ENCODE measurements around the gene HOXA6.

The HOXA6 gene

DNA sequence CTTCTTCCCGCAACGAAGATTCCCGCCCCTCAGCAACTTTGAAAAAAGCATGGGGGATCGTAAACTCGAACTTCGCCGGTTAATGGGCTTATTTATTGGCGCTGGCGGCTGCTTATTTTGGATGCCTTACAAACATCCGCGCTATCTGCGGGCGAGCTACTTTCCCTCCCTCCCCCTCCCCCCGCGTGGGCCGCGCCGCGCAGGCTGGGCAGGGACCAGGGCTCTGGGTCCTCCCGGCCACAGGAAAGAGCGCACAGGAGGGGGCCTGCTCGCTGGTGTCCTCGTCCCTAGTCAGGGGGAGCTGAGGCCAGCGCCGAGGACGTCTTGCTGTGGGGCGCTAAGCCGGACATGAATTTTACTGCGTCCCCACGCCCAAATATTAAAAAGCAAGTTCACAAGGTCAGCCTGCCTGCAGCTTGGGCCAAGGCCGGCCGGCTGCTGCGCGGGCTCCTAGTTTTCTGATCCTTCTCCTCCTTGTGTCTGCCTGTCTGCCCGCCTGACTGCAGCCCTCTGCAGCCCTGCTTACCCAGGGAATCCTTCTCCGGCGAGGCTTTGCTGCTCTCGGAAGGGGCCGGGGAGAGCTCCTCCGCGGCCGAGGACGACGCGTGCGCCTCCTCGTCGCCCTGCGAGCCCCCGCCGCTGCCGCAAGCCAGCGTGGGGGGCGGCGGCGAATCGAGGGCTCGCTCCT is 25.4 kb upstream of the HOXA6 start:
- no peak for DNase-seq (ENCODE audit: low read depth)

DNA sequence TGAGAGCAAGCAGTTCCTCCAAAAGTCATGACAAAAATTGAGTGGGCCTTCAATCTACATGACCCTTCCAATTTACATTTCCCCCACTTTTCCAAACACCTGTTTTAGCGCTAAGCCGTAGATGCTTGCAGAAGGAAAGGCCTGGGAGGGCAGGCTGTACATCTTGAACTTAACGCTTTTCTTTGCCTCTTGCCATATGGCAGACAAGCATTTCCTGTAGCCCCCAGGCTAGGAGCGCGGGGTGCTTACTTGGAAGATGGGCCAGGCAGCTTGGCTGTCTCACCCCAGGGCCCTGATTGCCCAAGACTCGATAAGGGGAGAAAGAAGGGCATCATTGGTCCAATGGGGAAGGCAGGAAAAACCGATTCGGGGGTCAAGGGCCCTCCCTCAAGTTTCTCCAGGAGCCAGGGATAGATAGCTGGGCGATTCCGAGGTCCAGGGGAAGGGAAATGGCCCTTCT is 24.8 kb upstream of the HOXA6 start:
- no peak for DNase-seq (ENCODE audit: low read depth)

DNA sequence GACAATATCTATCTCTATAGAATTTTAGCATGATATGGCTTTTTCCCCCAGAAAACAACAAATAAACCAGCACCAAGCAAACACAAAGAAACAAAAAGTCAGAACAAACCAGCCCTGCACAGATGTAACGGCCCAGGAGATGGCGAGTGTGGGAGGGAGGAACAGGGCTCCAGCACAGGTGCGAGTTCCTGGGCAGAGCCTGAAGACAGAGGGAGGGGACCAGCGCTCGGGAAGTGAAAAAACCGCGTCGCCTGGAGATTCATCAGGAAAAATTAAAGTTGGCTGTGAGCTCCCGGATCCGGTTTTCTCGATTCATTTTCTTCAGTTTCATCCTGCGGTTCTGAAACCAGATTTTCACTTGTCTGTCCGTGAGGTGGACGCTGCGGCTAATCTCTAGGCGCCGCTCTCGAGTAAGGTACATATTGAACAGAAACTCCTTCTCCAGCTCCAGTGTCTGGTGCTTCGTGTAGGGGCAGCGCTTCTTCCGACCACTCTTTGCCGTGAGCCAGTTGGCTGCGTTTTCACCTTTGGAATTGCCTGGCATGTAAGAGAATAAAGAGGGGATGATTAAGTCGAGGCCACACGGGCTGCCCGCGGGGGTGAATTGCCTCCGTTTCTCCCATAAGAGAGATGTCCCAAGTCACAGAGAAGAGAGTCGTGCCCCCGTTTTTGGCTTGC is 24.2 kb upstream of the HOXA6 start:
- DNase-seq (ENCODE audit: low read depth): no peak

DNA sequence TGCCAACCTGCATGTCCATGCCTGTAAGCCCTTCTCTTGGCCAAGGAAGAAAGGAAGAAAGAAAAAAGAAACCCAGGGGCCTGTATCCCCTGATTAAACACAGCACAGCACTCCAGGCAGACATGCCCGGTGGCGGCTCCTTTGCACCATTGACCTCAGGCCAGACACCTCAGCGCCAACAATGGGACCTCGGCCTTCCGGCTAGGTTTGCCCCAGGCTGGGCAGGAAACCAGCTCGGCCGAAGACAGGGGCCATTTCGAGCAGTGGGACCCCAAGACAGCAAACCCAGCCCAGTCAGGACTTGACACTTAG is 23.7 kb upstream of the HOXA6 start:
- no peak for DNase-seq (ENCODE audit: low read depth)

DNA sequence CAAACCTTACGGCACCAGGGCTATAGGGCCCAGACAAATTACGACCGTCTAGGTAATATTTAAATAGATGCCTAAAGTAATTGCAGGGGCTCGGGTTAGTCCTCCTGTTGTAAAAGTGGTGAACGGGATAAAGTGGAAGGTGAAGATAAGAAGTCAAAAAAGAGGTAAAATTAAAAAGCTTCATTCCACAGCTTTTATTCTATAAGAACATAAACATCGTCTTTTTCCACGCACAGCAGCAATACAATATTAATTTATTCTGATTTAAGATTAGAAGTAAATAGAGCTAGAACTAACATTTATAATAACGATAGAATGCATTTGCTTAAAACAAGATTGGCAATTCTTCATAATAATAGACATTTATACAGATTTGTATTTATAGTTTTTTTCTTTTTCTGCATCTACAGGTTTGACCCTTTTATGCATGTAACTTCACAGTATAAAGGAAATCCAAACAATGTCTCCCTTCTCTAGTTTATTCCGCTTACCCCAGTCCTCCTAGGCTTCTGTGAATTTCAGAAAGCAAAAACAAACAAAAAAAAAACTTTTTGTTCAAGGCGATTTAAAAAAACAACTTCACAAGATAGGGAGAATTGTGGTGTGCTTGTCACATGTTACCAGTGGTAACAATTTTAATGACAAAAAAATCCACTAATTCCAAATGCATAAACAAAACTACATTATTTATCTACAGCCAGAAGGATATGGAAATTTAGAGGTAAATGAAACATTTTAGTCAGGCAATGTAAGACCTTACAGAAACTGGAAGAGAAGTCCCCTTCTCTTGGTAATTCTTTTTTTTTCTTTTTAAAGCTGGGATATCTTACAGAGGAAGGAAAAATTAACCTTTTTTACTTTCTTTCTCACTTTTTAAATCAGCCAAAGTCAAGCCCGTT is 23.1 kb upstream of the HOXA6 start:
- DNase-seq (ENCODE audit: low read depth): no peak

DNA sequence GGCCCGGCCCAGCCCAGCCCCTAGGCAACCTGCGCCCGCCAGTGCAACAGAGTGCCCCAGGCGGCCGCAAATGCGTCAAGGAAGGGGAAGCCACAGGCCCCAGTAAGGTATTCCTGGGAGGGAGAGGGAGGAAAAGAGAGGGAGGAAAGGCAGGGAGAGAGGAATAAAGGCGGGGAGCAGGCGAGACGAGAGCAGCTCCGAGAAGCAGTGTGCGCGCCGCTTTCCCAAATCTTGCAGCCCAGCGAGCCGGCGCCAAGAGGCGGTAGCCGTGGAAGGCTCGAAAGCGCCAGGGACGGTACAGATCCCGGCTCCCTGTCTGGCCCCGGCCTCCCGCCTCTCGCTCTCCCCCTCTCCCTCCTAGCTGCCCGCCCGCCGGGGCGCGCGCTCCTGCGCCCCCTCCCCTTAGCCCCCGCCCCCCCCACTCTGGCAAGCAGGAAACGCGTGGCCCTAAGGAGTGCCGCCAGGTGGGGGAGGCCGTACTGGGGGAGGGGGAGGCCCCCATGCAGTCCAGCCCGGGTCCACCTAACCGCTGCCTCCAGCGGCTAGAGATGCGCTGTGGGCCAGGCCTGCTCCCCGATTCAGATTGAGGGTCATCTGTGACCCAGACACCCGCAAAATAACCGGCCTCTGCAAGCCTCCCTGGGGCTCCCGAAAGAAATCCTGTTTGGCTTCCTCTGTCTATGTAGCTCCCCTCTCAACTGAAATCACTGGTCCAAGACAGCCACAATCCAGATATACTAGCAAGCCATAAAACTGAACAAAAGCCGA is 22.3 kb upstream of the HOXA6 start:
- no peak for DNase-seq (ENCODE audit: low read depth)

DNA sequence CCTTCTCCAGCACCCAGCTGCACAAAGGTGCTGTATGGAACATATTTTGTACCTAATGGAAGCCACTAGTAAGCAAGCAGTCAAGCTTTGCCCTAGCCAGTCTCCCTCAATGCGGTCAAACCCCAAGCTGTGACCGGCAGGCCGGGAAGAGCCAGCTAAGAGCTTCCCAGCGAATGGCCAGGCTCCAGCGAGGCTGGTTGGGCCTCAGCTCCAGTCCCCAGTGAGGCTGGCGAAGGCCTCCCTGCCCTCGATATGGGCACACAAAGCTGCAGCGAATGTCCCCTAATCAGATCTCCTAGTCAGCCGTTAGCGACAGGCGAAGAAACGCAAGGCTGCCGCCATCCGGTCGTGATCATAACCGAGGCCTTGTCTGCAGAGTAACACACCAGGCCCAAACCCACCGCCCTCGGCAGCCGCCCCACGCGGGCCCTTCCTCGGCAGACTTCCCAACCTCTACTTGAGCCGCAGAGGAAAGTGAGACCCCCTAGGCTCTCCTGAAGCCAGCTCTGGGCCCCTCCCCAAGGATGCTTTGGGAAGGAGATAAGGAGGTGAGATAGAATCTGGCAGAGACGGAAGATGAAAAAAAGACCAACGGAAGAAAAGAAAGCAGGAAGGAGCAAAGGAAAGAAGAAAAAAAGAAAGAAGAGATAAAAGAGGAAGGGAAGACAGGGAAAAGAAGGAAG is 20.8 kb upstream of the HOXA6 start:
- DNase-seq (ENCODE audit: low read depth): no peak

DNA sequence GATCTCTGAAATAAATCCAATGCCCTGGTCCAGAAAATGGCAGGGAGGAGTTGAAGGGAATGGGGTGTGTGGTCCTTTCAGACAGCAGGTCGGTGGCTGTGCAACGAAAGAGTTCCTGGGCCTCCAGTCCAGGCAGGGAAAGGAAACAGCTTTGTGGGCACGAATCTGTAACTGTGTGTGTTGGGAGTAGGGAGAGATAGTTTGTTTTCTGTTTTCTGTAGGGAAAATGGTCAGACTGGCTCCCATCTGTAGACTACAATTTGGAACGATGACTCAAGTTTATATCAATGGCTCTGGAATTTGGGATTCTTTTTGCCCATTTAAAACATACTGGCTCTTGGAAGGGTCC is 20.3 kb upstream of the HOXA6 start:
- no peak for DNase-seq (ENCODE audit: low read depth)

DNA sequence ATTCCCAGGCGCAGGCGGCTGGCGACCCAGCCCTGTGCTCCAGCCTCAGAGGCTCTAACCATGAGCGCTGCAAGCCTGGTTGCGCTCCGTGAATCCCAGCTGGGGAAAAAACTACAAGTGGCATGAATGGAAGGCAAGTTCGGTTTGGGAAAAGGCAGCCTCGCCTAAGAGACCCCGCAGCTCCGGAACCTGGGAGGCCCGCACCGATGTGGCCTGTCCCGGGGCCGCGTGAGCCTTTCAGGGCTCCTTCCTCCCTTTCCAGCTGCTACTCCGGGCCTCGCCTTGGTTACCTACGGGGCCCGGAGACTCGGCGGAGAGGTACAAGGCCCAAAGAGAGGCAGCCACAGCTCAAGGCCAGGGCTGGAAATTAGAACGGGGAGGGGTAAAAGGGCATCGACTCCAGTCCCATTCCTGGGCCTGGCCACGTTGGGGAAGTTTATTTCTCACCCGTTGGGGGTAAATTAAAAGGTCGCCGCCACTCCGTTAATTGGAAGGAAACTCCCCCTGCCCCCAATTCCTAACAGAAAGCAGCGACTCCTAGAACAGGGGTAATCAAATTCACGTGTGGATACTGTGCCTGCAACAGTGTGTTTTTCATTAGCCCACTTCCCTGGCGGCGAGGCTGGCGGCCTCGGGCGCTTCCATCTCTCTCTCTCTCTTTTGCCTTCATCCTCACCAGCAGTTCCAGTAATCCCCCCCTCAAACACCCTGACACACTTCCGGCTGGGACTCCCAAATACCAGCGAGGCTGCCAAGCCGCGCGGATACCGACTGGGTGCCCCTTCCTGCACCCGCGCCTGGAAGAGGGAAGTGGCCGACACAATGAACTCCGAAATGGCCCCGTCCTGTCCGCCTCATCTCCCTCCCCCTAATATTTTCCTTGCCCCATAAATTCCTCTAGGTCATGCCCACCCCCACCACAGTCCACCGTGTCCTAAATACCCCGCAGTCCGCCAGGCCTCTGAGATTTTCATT is 19.2 kb upstream of the HOXA6 start:
- no peak for DNase-seq (ENCODE audit: low read depth)

DNA sequence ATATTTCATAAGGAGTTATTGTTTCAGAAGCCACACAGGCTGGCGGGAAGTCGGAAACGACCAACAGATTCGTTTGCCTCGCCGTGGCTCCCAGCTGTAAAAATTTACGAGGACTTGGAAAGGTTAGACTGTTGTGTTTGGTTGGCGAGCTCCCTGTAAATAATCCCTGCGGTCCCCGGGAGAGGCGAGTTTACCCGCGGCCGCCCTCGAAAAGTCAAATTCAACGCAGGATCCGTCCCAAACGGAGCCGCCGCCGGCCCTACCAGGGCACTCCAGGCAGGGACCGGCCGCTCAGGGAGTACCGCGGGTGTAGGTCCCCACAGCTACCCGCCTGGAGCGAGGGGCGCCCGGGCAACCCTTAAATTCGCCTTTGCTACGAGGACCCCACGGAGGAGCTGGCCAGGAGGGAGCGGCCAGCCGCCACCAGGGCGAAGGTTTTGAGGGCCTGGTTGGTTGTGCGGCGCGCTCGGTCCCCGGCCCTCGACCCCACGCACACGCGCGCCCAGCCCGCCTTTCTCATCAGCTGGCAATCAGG is 18.5 kb upstream of the HOXA6 start:
- no peak for DNase-seq (ENCODE audit: low read depth)

DNA sequence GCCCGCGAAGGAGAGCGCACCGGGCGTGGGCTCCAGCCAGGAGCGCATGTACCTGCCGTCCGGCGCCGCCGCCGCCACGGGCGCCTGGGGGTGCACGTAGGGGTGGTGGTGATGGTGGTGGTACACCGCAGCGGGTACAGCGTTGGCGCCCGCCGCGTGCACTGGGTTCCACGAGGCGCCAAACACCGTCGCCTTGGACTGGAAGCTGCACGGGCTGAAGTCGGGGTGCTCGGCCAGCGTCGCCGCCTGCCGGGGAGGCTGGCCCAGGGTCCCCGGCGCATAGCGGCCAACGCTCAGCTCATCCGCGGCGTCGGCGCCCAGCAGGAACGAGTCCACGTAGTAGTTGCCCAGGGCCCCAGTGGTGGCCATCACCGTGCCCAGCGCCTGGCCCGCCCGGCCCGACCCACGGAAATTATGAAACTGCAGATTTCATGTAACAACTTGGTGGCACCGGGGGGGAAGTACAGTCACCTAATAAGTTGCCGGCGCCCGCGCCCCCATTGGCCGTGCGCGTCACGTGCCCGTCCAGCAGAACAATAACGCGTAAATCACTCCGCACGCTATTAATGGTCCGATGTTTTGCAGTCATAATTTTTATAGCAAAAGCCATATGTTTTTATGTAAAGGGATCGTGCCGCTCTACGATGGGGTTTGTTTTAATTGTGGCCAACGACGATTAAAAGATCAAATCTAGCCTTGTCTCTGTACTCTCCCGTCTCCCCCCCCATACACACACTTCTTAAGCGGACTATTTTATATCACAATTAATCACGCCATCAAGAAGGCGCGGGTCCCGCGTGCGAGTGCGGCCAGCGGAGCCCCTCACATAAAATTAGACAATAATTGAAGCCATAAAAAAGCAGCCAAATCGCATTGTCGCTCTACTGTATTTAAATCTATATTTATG is 17.8 kb upstream of the HOXA6 start, which contains the start of gene HOXA9:
Gene HOXA9 (minus strand): TSS at position 449 of the 907 bp plus-strand sequence. CDS start 80 bp downstream, at position 369.
- DNase-seq (ENCODE audit: low read depth): no peak

DNA sequence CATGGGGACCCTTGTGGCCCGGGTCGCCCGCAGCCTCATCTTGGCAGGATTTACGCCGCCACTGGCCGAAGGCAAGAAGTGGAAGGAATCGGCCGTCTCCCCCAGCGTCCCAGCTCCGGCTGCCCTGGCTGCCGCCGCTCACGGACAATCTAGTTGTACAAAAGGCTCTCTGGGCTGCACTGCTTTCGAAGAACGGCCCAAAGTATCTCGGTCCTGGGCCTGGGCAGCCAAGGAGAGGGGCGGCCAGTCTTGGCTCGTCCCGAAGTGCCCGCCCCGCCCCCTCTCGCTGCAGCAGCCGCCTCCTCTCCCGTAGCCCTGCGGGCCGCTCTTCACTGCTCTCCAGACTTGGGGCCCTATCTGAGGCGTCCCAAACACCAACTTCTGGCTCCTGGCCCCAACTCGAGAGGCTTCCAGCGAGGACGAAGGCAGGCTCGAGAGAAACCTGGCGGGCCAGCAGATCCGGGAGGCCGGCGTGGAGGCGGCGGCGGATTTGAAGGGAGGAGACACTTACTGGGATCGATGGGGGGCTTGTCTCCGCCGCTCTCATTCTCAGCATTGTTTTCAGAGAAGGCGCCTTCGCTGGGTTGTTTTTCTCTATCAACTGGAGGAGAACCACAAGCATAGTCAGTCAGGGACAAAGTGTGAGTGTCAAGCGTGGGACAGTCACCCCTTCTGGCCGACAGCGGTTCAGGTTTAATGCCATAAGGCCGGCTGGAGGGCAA is 17.0 kb upstream of the HOXA6 start:
- no peak for DNase-seq (ENCODE audit: low read depth)

DNA sequence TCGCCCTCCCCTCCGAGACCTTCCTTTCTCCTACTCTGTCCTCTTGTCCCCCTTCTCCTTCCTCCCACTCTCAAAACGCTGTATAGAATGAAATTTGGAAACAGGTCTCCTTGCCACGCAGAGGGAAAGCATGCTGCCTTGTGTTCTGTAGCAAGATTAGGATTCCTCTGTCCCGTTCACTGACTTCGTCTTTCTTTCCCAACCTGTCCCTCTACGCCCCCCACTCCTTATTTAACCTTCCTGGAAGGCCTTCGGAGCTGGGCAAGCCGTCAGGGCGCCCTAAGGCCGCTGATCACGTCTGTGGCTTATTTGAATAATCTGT is 16.4 kb upstream of the HOXA6 start:
- no peak for DNase-seq (ENCODE audit: low read depth)

DNA sequence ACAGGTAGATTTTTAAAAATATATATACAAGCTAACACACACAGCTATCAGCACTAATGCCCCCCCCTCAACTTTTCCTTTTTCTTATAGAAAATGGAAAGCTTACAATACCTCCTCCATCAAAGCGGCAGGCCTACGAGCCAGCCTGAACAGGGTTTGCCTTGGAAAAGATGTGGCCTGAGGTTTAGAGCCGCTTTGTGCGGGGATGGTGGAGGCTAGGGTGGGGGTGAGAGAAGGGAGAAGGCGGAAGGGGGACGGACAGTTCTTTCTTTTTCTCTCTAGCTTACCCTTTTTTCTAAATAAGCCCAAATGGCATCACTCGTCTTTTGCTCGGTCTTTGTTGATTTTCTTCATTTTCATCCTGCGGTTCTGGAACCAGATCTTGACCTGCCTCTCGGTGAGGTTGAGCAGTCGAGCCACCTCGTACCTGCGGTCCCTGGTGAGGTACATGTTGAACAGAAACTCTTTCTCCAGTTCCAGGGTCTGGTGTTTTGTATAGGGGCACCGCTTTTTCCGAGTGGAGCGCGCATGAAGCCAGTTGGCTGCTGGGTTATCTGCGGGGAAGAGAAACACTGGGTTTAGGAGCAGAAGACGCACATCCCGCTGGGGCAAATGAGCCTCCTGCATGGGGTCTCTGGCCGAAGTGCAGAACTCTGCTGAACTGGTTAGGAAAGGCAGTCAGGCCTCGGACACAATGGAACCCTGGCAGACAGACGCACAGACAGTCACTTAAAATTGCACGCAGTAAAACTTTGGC is 15.9 kb upstream of the HOXA6 start:
- no peak for DNase-seq (ENCODE audit: low read depth)

DNA sequence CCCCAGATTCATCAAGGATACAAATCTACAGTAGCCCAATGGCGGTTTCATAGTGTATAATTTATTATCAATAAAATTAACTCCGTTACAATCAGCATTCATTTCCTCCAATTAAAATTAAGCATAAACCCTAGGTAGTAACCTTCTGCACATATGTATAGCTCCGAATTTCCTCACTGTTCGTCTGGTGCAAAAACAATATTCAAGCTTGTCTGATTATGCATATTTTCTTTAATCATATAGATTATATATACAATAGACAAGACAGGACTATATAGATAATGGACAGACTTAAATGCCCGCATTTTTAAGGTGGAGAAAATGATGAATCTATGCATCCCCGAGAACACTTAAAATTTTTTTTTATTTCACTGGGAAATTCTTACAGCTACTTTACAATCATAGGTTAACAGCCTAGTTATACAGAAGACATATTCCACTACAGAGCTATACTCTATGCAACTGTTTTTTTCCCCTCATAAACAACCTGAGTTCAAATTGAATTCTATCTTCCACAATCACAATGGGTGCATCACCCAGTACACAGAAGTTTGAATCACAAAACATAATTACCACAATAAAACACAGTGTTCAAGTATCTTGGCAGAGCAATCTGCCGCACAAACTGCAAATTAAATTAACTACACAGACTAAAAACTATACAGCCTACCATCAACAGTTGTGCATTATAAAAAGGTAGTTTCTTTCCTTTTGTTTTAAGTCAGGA is 15.2 kb upstream of the HOXA6 start:
- DNase-seq (ENCODE audit: low read depth): no peak

DNA sequence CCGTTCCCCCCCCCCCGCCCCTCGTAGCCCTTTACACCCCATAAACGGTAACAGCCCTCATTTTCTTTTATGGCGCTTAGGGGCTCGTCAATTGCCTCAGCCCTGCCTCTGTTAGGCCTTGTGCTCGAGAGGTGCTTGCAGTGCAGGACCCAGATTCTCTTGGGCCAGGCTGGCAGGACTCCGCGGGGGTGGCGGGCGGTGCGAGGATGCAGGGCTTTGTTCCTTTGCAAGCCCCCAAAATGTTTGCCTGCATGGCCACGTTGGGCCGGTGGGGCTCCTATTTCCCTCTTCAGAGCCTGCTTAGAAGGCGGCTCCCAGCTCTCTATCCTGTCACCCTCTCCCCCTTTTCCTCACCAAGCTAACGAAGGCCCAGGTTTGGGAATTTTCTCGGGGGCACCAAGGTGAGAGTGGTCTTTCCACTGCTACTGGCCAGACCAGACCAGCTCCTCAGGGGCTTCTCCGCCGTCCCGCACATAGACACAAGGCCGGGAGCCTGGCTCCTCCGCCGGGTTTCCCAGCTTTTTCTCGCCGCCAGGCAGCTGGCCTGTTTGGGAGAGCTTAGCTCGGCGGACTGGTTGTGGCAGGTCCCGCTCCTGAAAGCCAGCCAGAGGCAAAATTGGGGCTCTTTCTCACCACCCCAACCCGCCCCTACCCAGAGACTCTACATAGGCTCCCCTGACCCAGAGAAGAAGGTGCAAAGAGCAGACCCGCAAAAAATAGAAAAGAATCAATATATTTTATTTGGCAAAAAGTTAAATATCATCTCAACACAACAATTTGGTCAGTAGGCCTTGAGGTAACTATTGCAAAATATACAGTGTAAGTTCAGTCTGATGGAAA is 14.4 kb upstream of the HOXA6 start:
- no peak for DNase-seq (ENCODE audit: low read depth)
